WTC11 (cell line): ENCODE results near the gene KCTD1. TPM values are rescaled to one million over a fixed set of nuclear protein-coding genes. Genes with fewer than 3 reads are reported as not detected.

Source experiments
- ATAC-seq: fragments of 200-7000 bp; cut with Tn5 transposase; 2 replicates; pipeline ENCODE4 v1.10.0; 2021; ENCODE audit warnings: mild to moderate bottlenecking, moderate library complexity
- CTCF ChIA-PET: fragments of 300-600 bp; sonication (Branson Sonifier 250); formaldehyde crosslinking; loops from one replicate; lab custom pipeline; 2021; ENCODE audit warnings: antibody characterized with exemption; lab: Charles Lee
- POLR2A ChIA-PET: fragments of 350-600 bp; sonication (Branson Sonifier 250); formaldehyde crosslinking; loops from one replicate; lab custom pipeline; 2021; ENCODE audit warnings: antibody characterized with exemption; lab: Charles Lee
- DNase-seq: peaks from one replicate; pipeline ENCODE4 v3.0.0; 2021; ENCODE audit warnings: low spot score
- H3K27ac Mint-ChIP-seq: 2 replicates; pipeline ENCODE4 v1.8.0; 2021; ENCODE audit warnings: mixed read lengths
- H3K27me3 Mint-ChIP-seq: 2 replicates; pipeline ENCODE4 v1.8.0; 2021; ENCODE audit warnings: low read depth, mild to moderate bottlenecking, moderate library complexity, mixed read lengths
- H3K36me3 Mint-ChIP-seq: 2 replicates; pipeline ENCODE4 v1.8.0; 2021; ENCODE audit warnings: mixed read lengths
- H3K4me1 Mint-ChIP-seq: 2 replicates; pipeline ENCODE4 v1.8.0; 2022; ENCODE audit warnings: mixed read lengths
- H3K4me3 Mint-ChIP-seq: 2 replicates; pipeline ENCODE4 v1.8.0; 2021; ENCODE audit warnings: mild to moderate bottlenecking, moderate library complexity, mixed read lengths
- H3K9me3 Mint-ChIP-seq: 2 replicates; pipeline ENCODE4 v1.8.0; 2021; ENCODE audit warnings: mixed read lengths
- CBFB ChIP-seq: sonication (generic); formaldehyde crosslinking; IDR thresholded peaks from 2 replicates; pipeline ENCODE4 v1.8.1; 2022; ENCODE audit warnings: mild to moderate bottlenecking, low read depth, missing genetic modification reagents
- IRF2 ChIP-seq: sonication (generic); formaldehyde crosslinking; IDR thresholded peaks from 2 replicates; pipeline ENCODE4 v1.8.0; 2022; ENCODE audit warnings: low read depth, missing genetic modification reagents, borderline replicate concordance
- JAZF1 ChIP-seq: fragments of 250-450 bp; sonication (Bioruptor Pico); IDR thresholded peaks from 2 replicates; pipeline ENCODE4 v1.9.0; 2021; ENCODE audit warnings: moderate library complexity, mild to moderate bottlenecking, inconsistent platforms
- MYBL2 ChIP-seq: sonication (generic); formaldehyde crosslinking; IDR thresholded peaks from 2 replicates; pipeline ENCODE4 v1.8.1; 2023; ENCODE audit warnings: mild to moderate bottlenecking, moderate library complexity, missing genetic modification reagents
- NFATC4 ChIP-seq: fragments of 250-450 bp; sonication (Bioruptor Pico); IDR thresholded peaks from 2 replicates; pipeline ENCODE4 v1.9.0; 2021; ENCODE audit warnings: mild to moderate bottlenecking
- SMAD3 ChIP-seq: sonication (generic); formaldehyde crosslinking; IDR thresholded peaks from 2 replicates; pipeline ENCODE4 v1.8.0; 2022; ENCODE audit warnings: missing genetic modification reagents, mild to moderate bottlenecking, borderline replicate concordance
- STAT6 ChIP-seq: sonication (generic); formaldehyde crosslinking; conservative IDR thresholded peaks from 2 replicates; pipeline ENCODE4 v1.8.1; 2023; ENCODE audit warnings: mild to moderate bottlenecking, low read depth, missing genetic modification reagents, moderate library complexity
- TEAD4 ChIP-seq: sonication (generic); formaldehyde crosslinking; IDR thresholded peaks from 2 replicates; pipeline ENCODE4 v1.8.0; 2022; ENCODE audit warnings: mild to moderate bottlenecking, missing genetic modification reagents
- ZNF121 ChIP-seq: sonication (generic); formaldehyde crosslinking; IDR thresholded peaks from 2 replicates; pipeline ENCODE4 v1.8.0; 2023; ENCODE audit warnings: missing genetic modification reagents
- ZNF281 ChIP-seq: sonication (generic); formaldehyde crosslinking; IDR thresholded peaks from 2 replicates; pipeline ENCODE4 v1.8.0; 2023; ENCODE audit warnings: mild to moderate bottlenecking, missing genetic modification reagents
- total RNA-seq: library from RNA; stranded (reverse); gene quantifications from 3 replicates; pipeline ENCODE4 v1.2.3, GENCODE V29; 2021
- TF ChIP-seq, protein P1 (sequence below): fragments of 250-450 bp; sonication (Bioruptor Pico); IDR thresholded peaks from 2 replicates; pipeline ENCODE4 v1.9.0; 2021; ENCODE audit warnings: mild to moderate bottlenecking, borderline replicate concordance
- TF ChIP-seq, protein P2 (sequence below): fragments of 250-450 bp; sonication (Bioruptor Pico); IDR thresholded peaks from 2 replicates; pipeline ENCODE4 v2.1.2; 2022; ENCODE audit warnings: mild to moderate bottlenecking, moderate library complexity
- TF ChIP-seq, protein P3 (sequence below): sonication (generic); formaldehyde crosslinking; IDR thresholded peaks from 2 replicates; pipeline ENCODE4 v1.8.0; 2022; ENCODE audit warnings: mild to moderate bottlenecking, missing genetic modification reagents
- TF ChIP-seq, protein P4 (sequence below): fragments of 250-450 bp; sonication (Bioruptor Pico); IDR thresholded peaks from 2 replicates; pipeline ENCODE4 v1.9.0; 2021; ENCODE audit warnings: moderate library complexity, mild to moderate bottlenecking, inconsistent platforms, borderline replicate concordance
- TF ChIP-seq, protein P5 (sequence below): sonication (generic); formaldehyde crosslinking; IDR thresholded peaks from 2 replicates; pipeline ENCODE4 v1.8.1; 2023; ENCODE audit warnings: mild to moderate bottlenecking, moderate library complexity, missing genetic modification reagents

The KCTD1 gene
- total RNA-seq, 1 experiment from 2014 or later: 23.3 TPM

DNA sequence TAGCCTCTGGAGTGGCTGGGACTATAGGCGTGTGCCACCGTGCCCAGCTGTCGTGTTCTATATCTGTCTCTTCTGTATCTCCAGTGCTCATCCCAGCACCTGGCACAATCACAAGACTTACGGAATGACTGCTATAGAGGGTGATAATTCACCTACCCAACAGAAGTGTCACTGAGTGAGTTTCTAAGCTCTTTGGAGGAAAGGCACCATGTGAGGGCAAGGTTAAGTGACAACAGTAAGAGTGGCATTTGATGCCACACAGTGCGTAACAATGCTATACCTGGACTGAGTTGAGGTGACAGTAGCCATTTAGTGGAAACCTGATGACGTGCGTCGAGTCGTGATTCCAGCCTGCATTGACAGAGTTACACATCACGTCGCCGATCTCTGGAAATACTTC is 89.0 kb downstream of the KCTD1 start:
- CTCF ChIA-PET: interaction anchor here (0.6 to 2.2 kb wide), 2 partner anchors 9 to 367 kb away, joined by 3 to 11 read pairs; no protein-coding TSS in a partner anchor
- no peak overlapping the region for H3K4me3 Mint-ChIP-seq
- H3K36me3 Mint-ChIP-seq: peaks cover 18% of the 10 kb centered on the region
- DNase-seq (no peak), ATAC-seq (no peak)
- H3K4me1 Mint-ChIP-seq: peaks cover 26% of the 10 kb centered on the region
- H3K27me3 Mint-ChIP-seq: peaks cover 9% of the 10 kb centered on the region; the same call in 1 of the 2 replicates
- H3K9me3 Mint-ChIP-seq: no peaks in the 10 kb centered on the region
- no peak overlapping the region for H3K27ac Mint-ChIP-seq
- TF ChIP-seq, protein P1, sequence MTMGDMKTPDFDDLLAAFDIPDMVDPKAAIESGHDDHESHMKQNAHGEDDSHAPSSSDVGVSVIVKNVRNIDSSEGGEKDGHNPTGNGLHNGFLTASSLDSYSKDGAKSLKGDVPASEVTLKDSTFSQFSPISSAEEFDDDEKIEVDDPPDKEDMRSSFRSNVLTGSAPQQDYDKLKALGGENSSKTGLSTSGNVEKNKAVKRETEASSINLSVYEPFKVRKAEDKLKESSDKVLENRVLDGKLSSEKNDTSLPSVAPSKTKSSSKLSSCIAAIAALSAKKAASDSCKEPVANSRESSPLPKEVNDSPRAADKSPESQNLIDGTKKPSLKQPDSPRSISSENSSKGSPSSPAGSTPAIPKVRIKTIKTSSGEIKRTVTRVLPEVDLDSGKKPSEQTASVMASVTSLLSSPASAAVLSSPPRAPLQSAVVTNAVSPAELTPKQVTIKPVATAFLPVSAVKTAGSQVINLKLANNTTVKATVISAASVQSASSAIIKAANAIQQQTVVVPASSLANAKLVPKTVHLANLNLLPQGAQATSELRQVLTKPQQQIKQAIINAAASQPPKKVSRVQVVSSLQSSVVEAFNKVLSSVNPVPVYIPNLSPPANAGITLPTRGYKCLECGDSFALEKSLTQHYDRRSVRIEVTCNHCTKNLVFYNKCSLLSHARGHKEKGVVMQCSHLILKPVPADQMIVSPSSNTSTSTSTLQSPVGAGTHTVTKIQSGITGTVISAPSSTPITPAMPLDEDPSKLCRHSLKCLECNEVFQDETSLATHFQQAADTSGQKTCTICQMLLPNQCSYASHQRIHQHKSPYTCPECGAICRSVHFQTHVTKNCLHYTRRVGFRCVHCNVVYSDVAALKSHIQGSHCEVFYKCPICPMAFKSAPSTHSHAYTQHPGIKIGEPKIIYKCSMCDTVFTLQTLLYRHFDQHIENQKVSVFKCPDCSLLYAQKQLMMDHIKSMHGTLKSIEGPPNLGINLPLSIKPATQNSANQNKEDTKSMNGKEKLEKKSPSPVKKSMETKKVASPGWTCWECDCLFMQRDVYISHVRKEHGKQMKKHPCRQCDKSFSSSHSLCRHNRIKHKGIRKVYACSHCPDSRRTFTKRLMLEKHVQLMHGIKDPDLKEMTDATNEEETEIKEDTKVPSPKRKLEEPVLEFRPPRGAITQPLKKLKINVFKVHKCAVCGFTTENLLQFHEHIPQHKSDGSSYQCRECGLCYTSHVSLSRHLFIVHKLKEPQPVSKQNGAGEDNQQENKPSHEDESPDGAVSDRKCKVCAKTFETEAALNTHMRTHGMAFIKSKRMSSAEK (CRISPR knock-in tag): no peak
- TF ChIP-seq, protein P2, sequence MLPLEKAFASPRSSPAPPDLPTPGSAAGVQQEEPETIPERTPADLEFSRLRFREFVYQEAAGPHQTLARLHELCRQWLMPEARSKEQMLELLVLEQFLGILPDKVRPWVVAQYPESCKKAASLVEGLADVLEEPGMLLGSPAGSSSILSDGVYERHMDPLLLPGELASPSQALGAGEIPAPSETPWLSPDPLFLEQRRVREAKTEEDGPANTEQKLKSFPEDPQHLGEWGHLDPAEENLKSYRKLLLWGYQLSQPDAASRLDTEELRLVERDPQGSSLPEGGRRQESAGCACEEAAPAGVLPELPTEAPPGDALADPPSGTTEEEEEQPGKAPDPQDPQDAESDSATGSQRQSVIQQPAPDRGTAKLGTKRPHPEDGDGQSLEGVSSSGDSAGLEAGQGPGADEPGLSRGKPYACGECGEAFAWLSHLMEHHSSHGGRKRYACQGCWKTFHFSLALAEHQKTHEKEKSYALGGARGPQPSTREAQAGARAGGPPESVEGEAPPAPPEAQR: no peak
- no peak for TF ChIP-seq MYBL2 (CRISPR knock-in tag)
- TF ChIP-seq, protein P3, sequence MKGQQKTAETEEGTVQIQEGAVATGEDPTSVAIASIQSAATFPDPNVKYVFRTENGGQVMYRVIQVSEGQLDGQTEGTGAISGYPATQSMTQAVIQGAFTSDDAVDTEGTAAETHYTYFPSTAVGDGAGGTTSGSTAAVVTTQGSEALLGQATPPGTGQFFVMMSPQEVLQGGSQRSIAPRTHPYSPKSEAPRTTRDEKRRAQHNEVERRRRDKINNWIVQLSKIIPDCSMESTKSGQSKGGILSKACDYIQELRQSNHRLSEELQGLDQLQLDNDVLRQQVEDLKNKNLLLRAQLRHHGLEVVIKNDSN: no peak
- no peak for TF ChIP-seq STAT6 (CRISPR knock-in tag)
- no peak for TF ChIP-seq NFATC4
- TF ChIP-seq CBFB (CRISPR knock-in tag): no peak
- no peak for TF ChIP-seq SMAD3
- no peak for TF ChIP-seq JAZF1
- no peak for TF ChIP-seq ZNF121 (CRISPR knock-in tag)
- TF ChIP-seq, protein P4, sequence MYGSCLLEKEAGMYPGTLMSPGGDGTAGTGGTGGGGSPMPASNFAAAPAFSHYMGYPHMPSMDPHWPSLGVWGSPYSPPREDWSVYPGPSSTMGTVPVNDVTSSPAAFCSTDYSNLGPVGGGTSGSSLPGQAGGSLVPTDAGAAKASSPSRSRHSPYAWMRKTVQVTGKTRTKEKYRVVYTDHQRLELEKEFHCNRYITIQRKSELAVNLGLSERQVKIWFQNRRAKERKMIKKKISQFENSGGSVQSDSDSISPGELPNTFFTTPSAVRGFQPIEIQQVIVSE (CRISPR knock-in tag): no peak
- TF ChIP-seq ZNF281 (CRISPR knock-in tag): no peak
- TF ChIP-seq TEAD4 (CRISPR knock-in tag): no peak
- TF ChIP-seq, protein P5, sequence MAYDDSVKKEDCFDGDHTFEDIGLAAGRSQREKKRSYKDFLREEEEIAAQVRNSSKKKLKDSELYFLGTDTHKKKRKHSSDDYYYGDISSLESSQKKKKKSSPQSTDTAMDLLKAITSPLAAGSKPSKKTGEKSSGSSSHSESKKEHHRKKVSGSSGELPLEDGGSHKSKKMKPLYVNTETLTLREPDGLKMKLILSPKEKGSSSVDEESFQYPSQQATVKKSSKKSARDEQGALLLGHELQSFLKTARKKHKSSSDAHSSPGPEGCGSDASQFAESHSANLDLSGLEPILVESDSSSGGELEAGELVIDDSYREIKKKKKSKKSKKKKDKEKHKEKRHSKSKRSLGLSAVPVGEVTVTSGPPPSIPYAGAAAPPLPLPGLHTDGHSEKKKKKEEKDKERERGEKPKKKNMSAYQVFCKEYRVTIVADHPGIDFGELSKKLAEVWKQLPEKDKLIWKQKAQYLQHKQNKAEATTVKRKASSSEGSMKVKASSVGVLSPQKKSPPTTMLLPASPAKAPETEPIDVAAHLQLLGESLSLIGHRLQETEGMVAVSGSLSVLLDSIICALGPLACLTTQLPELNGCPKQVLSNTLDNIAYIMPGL: no peak
- TF ChIP-seq IRF2 (CRISPR knock-in tag): no peak
- POLR2A ChIA-PET: no interaction called here
